HG03354 (cell line): Measurements from ENCODE around the gene CHRDL1.
"Not testable (repeated sequence)": the region's sequence is repeated elsewhere in the genome, so short reads cannot be mapped to it uniquely, and the experiment has no call there.

Experiments used
- ATAC-seq: cut with Tn5 transposase; IDR thresholded peaks from one replicate; pipeline ENCODE4 v1.9.1; 2021; ENCODE audit warnings: mild to moderate bottlenecking; ENCODE audit not compliant: unreplicated experiment, poor library complexity, severe bottlenecking

CHRDL1 gene

DNA sequence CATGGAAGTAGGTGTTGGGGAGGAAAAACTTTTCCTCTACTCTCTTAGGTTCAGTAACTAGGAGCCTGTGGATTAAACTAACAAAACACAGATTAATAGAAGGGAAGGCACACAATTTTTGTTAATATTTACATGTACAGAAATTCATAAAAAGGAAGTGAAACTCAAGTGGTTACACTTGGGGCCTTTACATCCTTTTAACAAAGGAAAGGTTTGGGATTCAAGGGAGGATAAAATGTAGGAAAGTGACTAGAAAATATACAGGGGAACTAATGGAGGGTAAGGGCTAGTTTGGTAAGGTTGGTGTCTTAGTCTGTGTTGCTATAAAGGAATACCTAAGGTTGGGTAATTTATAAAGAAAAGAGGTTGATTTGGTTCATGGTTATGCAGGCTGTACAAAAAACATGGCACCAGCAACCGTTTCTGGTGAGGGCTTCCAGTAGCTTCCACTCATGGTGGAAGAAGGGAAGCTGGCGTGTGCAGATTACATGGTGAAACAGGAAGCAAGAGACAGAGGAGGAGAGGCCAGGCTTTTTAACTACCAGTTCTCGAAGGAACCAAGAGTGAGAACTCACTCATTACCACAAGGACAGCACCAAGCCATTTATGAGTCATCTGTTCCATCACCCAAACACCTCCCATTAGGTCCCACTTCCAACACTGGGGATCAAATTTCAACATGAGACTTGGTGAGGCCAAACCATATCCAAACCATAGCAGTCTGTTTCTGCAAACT is 124.4 kb downstream of the CHRDL1 start:
- peak; percentile 97 for ATAC-seq

DNA sequence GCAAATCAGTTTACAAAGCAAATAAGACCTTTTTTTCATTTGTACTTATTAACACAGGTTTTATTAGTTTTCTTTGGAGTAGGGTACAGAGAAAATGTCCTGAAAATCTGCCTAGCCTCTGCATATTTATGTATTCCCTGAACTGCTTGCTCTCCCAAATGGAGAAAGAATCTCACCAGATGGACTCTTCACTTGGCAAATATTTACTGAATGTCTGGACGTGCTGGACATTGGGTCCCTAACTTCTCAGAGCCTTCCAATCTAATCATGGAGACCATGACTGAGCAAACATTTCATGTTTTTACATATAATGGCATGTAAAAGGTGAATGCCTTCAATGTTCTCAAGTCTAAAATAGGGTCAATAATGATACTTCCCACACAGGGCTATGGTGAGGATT is 126.0 kb downstream of the CHRDL1 start:
- ATAC-seq, result no peak

DNA sequence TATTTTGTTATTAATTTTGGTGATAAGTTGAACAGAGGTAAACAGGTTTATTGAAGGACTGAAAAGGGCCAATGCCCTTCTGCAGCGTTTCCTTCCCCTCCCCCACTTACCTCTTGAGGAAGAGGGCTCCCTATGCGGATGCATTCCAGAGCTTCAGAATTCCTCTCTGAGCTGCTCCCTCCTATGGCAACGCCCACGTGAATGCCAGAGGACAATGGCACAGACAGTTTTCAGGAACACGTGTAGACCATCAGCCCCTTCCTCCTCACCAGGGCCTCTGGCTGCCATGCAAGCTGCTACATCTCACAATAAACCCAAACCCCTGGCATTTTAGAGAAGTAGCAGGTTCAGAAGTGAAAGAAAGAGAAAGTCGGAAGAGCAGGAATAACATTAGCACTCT is 127.9 kb downstream of the CHRDL1 start:
- no peak for ATAC-seq

DNA sequence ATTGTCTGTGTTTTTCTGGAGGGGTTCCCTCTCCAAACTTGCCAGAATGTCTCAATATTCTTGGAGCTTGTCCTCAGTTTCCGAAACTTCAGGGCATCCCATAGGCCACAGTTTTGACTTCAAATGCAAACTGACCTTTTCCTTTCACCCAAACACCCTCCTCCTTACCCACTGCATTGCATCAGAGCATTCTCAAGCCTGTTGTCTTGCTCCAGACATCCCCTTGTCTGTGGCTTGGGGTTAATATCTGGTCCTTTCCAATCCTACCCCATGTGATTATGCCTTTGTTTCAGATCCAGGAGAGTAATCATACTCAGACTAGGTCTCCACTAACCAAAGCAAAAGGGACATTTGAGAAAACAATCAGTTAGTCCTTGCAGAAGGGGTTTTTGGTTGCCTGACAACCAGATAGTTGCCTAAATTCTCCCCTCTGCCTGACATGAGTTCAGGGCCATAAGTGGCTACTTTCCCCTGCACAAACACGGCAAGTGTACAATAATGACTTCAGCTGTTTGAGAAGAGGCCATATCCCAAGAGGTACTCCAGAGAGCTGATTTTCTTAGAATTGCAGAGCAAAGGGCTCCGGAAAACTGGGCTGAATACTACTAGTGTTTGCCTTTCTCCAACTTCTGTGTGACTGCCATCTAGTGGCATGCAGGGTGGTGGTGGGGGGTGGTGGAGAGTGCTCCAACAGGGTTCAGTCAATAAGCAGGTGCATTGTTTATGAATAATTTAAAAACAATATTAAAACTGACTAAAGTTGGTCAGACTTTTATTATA is 130.2 kb downstream of the CHRDL1 start:
- peak; percentile 97 for ATAC-seq

DNA sequence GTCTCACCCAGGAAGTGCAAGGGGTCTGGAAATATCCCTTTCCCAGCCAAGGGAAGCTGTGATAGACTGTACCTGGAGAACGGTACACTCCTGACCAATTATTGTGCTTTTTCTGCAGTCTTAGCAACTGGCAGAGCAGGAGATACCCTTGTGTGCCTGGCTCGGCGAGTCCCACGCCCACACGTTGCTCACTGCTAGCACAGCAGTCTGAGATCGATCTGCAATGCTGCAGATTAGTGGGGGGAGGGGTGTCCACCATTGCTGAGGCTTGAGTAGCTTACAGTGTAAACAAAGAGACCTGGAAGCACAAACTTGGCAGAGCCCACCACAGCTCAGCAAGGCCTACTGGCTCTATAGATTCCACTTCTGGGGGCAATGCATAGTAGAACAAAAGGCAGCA is 138.5 kb downstream of the CHRDL1 start:
- ATAC-seq, result no peak

DNA sequence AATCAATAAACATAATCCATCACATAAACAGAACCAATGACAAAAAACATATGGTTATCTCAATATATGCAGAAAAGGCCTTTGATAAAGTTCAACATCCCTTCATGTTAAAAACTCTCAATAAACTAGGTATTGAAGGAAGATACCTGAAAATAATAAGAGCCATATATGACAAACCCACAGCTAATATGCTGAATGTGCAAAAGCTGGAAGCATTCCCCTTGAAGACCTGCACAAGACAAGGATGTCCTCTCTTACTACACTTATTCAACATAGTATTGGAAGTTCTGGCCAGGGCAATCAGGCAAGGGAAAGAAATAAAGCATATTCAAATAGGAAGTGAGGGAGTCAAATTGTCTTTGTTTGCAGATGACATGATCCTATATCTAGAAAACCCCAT is 141.3 kb downstream of the CHRDL1 start:
- not testable (repeated sequence) for ATAC-seq

DNA sequence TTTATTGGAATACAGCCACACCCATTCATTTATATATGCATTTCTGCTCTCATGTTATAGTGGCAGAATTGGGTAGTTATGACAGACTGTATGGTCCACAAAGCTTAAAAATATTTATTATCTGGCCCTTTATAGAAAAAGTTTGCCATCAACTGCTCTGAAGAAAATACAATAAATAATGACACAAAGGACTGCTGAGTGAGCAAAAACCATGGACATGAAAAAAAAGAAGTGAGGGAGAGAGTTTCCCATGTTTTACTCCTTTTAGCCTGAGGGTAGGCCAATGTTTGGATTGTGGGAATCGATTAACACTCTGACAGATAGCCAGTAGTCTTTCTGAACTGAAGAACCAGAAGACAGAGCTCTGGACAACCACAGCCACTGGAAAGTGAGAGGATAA is 149.2 kb downstream of the CHRDL1 start:
- no peak for ATAC-seq
